NCI-H82 treated with DMSO at 0.1 percent for 48 hours (cell line): ENCODE measurements around the gene DCST2.
"Not testable (repeated sequence)": the region's sequence is repeated elsewhere in the genome, so short reads cannot be mapped to it uniquely, and the experiment has no call there.

Source experiments
- DNase-seq: peaks from one replicate; lab custom pipeline; 2025; ENCODE audit not compliant: unreplicated experiment; lab: John Stamatoyannopoulos, UW

Gene DCST2

DNA sequence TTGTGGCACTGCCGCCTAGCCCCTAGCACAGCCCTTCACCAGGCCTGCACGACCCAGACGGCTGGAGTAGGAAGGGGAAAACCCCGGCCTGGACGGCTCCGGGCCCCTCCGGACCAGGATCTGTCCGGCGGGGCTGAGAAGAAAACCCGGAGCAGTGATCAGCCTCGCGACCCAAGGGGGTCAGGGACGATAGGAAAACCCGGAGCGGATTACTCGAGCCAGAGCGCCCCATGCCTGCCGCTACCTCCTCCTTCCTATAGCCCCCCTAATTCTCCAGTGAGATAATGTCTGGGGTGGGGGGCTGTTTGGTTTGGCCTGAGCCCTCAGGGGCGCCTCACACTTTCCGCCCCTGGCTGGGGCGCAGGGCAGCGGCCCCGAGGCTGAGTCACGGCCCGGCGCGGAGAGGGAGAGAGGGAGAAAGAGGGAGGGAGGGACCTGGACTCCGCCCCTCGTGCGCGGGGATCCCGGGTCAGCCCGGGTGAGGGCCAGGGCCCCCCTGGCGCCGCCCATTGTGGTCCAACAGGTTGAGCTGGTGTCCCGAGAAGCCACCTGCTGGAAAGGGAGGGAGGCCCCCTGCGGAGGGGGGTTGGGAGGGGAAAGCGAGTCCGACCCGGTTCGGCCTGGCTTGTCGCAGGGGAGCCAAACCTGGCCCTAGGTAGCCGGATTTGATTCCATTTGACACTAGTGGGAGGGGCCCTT, 32.7 kb downstream of the DCST2 start:
- DNase-seq, result peak; percentile 91

DNA sequence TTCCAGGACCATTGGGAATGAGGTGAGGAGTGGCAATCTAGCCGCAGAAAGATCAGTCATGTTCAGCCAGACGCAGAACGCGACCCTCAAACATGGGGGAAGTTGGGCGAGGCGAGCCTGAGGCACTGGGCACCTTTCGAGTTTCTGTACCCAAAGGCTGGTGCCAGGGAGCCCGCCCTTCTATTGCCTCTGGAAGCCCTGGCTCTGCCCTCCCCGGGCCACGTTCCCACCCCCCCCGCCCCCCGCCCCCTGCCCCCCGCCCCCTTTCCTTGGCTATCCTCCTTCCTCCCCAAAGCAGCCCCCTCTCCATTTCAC, 33.2 kb downstream of the DCST2 start:
- no peak for DNase-seq

DNA sequence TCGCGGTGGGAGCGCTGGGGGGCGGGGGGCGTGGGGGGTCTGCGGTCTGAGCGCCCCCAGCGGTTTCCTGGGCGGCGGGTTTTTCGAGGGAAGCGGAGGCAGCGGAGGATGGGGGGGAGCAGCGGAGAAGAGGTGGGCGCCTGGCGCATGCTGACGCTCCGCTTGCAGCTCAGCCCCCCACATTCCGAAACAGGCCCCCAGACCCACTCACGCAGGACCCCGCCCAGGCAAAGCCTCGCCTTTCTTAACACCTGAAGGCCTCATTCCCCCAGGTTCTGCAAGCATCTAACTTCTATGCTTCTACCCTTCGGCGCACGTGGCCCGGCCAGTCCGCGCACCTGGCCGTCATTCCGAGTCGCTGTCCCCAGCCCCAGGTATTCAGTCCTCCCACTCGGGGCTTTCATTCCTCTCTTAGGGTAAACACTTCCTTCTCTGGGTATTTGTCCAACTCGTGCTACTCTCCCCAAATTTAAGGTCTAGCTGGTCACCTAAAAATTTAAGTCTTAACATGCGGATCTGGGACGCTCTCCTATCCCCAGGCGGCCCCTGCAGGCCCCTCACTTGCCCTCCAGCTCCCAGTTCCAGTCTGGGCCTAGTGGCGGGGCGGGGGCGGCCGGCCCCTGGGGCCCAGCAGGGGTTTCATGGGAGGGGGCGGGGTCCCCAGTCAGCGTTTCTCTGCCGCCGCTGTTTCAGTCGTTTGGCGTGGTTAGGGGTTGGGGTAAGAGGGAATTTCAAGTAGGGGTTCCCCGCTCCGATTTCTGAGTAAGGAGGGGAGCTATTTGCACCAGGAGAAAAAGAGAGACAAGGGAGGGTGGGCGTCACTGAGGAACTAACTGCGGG, 33.8 kb downstream of the DCST2 start:
- DNase-seq, result peak; percentile 43

DNA sequence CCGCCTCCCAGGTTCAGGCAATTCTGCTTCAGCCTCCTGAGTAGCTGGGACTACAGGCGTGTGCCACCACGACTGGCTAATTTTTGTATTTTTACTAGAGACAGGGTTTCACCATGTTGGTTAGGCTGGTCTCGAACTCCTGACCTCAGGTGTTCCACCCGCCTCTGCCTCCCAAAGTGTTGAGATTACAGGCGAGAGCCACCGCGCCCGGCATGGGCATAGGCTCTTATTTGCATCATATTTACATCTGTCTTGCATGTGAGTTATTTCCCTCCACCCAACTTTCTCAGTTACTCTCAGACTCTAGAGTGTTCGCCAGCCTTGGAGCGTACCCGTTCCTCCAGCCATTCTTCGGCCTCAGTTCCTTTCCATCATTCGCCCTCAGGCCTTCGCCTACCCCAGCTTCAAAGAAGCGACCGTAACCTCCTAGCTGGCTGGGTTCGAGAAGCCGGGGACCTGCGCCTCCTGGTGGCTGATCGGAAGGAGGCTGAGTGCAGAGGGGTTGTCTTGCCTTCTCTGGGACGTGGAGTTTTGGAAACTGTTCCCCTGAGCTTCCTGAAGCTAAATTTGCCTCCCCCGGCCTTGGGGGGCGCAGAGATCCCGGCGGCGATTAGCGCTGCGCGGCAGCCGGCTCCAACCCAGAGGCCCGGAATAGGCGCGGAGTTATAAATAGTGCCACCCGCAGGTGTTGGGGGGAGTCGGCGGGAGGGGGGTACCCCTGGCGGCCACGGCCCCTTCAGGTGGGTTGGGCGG, 34.6 kb downstream of the DCST2 start:
- peak; percentile 71 for DNase-seq

DNA sequence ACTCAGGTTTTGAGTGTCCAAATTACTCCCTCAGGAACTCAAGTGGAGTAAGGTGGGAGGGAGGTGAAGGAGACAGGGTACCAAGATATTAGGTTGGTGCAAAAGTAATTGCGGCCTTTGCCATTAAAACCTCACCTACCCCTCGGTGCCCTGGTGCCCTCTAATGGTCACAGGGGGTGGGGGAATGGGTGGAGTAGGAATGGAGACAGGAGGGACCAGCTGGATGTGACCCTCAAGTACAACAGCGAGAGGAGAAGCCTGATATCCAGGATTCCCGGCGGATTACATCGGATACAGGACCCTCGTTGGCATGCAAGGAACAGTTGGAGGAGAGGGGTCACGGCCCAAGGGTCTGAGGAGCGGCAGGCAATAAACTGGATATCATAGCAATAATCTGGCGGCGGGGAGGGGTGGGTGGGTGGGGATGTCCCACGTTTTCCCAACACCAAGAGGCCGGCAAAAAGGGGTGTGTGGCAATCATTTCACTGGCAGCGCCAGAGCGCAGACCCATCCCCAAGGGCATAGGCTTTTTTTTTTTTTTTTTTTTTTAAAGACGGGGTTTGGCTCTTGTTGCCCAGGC, 35.3 kb downstream of the DCST2 start:
- no peak for DNase-seq

DNA sequence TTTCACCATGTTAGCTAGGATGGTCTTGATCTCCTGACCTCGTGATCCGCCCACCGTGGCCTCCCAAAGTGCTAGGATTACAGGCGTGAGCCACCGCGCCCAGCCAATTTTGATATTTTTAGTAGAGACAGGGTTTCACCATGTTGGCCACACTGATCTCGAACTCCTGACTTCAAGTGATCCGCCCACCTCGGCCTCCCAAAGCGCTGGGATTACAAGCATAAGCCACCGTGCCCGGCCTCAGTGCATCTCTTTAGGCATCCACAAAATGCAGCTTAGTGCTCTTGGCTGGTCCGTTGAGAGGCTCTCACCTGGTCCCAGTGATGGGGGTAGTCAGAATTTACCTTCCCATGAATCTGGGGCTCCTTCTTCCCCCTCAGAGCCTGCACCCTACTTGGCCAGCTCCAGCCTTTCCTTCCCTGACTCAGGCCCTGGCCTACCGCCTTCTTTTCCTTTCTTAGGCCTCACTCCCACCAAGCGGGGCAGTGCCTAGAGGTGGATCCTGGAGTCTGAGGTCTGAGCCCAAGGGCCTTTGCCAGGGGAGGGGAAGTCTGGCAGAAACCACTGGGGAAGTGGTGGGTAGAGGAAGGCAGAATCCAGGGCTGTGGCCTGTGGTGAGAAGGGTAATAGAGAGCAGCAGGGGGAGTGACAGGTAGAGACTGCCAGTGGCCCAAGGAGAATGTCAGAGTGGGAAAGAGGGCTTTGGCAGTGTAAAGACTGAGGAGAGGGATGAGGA, 36.4 kb downstream of the DCST2 start:
- no peak for DNase-seq

DNA sequence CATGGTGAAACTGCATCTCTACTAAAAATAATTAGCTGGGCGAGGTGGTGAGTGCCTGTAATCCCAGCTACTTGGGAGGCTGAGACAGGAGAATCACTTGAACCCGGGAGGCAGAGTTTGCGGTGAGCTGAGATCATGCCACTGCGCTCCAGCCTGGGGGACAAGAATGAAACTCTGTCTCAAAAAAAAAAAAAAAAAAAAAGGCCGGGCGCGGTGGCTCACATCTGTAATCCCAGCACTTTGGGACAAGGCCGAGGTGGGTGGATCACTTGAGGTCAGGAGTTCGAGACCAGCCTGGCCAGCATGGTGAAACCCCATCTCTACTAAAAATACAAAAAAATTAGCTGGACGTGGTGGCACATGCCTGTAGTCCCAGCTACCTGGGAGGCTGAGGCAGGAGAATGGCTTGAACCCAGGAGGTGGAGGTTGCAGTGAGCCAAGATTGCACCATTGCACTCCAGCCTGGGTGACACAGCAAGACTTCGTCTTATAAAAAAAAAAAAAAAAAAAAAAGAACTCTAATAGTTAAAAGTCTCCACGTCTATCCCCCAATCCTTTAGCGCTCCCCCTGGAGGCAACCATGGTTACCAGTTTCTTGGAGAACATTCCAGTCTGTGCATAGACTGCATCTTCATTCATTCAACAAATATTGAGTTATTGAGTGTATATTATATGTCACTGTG, 38.1 kb downstream of the DCST2 start:
- DNase-seq, result not testable (repeated sequence)

DNA sequence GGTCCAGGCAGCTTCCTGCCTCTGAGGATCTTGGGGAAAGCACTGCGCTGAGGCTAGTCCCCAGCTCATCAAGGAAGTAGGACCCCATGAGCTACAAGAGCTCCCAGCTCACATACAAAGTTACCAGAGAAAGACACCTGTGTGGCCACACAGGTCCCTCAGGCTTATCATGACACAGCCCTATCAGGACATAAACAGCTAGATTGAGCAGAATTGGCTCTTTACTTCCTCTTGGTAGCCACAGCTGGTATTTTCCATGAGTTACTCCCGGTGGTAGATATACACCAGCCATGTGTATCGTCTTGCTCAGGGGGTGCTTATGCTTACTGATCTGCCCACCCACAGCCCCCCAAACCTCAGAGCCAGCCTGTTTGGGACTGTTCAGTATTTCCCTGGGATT, 39.0 kb downstream of the DCST2 start:
- DNase-seq, result no peak

DNA sequence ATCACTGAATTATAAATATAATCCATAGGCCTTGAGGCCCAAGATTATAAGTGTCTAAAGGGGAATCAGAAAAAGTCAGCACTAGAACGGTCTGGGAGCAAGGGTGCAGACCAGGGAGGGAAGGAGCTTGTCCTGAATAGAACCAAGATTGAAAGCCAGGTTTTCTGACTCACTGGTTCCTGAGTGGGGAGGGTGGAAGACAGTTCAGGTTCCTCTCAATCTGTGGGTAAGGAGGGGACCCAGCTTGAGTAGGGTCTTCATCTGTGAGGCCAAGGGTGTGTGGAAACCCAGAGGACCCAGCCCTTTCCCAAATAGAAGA, 39.4 kb downstream of the DCST2 start:
- DNase-seq, result no peak

DNA sequence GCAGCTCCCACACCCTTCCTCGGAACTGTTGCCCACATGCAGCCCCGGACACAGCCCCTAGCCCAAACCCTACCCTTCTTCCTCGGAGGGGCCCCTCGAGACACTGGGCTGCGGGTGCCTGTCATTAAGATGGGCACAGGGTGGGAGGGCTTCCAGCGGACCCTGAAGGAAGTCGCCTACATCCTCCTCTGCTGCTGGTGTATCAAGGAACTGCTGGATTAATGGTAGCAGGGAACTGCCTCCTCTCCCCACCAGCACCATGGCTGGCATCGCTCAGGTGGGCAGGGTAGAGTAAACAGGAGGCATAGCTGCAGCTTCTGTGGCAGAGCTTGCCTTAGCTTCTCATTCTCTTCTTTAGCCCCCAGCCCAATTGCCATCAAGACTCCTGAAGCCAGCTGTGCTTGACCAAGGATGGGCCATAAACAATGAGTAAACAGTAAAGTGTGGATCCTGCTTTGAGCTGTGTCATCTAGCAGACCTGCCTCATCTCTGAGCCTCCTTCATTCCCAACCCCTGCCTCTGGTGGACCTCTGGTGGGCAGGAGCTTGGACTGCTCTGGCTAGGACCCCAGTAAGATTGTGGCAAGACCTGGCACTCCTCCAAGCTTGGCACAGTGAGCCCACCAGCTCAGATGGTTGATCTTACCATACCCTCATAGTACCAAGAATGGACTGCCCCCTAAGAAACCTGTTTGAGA, 39.9 kb downstream of the DCST2 start, which contains the start of gene LENEP:
TSS of gene LENEP (plus strand) at position 15 of the 697 bp plus-strand sequence. CDS start at position 37, 22 bp downstream.
- no peak for DNase-seq

DNA sequence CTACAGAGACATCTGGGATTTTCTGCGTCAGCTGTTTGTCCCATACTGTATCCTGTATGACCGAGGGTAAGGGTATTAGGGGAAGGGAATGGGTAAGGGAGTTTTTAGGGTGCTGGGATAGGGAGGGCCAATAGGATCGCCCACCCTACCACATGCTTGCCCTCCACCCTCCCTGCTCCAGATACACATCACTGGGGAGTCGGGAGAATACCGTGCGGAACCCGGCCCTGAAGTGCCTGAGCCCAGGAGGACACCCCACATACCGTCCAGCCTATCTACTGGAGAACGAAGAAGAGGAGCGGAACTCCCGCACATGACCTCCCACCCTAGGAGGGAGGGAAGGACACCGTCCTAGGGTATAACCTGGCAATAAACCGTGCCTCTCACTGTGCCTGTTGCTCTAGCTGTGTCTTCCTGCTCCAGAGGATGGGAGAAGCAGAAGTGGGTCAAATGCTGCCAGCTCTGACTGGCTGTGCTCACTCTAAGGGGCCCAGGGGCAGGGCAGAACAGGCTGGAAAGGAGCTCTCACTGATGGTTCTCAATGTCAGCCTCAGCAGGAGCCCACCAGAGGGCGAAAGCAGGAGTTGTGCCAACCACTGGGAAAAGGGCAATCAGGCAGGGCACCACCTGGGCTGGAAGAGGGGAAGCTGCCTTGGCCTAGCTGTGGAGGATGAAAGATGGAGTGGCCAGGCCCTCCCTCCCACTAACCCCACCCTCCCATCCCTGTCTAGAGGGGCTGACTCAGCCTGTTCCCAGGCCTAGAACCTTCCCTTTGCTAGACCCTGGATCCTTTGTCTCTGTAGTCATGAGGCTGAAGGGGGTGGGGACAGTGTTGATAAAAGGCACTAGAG, 40.6 kb downstream of the DCST2 start:
- DNase-seq, result no peak

DNA sequence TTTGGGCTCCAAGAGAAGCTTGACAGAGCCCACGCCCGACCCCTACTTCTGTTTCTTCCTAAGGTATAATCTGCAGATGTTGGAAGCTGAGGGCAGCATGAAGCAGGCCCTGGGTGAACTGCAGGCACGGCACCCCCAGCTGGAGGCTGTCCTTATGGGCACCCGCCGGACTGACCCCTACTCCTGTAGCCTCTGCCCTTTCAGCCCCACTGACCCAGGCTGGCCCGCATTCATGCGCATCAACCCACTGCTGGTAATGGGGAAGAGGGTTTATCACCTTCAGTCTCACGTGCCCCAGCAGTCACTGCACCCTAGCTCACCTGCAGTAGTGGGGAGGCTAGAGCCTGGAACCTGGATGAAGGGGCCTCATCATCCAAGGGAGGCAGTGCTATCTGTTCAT, 43.3 kb downstream of the DCST2 start:
- DNase-seq, result no peak

DNA sequence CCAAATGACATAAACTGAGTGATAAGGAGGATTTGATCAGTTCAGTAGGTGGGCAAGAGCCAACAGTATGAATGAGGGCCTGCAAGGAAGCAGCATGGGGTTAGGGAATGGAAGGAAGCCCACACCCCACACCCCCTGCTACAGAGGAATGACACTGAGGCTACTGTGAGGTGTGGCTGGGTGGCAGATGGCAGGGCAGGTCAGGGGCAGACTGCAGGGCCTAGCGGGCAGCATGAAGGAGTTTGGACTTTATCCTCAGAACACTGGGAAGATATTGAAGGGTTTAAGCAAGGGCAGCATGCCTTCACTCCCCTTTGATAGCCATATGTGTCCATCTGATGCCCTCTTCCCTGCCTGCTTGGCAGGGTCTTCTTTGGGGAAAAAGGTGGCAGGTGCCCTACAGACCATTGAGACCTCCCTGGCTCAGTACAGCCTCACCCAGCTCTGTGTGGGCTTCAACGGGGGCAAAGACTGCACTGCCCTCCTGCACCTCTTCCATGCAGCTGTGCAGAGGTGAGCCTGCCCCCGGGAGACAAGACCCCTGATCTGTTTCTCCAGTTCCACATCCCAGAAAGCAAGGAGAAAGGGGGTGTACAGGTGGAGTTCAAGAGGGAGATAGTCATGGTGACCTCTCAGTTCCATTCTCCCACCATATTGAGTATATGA, 44.3 kb downstream of the DCST2 start:
- DNase-seq, result no peak

DNA sequence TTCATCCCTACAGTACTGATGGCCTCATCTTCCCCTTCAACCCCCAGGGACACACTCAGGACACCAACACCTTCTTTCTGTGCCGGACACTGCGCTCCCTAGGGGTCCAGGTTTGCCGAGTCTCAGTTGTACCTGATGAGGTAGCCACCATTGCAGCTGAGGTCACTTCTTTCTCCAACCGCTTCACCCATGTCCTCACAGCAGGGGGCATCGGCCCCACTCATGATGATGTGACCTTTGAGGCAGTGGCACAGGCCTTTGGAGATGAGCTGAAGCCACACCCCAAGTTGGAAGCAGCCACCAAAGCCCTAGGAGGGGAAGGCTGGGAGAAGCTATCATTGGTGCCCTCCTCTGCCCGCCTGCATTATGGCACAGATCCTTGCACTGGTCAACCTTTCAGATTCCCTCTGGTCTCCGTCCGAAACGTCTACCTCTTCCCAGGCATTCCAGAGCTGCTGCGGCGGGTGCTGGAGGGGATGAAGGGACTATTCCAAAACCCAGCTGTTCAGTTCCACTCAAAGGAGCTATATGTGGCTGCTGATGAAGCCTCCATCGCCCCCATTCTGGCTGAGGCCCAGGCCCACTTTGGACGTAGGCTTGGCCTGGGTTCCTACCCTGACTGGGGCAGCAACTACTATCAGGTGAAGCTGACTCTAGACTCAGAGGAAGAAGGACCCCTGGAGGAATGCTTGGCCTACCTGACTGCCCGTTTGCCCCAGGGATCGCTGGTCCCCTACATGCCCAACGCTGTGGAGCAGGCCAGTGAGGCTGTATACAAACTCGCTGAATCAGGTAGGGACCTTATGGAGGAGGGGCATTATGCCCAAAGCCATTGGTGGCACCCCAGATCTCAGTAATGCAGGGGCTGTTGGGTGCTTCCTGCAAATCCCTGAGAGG, 45.3 kb downstream of the DCST2 start:
- no peak for DNase-seq

DNA sequence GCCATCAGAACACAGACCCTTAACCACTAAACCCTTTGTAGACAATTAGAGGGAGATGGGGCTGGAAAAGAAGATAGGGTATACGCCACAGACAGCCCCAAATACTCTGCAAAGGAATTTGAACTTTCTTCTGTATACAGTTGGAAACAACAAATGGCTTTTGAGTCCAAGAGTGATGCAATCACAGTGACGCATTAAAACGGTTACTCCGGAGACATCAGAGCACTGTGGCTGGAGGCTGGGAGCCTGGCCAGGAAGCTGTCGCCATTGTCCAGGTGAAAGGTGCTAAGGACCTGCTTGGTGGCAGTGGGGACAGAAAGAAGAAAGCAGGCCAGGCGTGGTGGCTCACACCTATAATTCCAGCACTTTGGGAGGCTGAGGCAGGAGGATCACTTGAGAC, 46.3 kb downstream of the DCST2 start:
- DNase-seq, result no peak

DNA sequence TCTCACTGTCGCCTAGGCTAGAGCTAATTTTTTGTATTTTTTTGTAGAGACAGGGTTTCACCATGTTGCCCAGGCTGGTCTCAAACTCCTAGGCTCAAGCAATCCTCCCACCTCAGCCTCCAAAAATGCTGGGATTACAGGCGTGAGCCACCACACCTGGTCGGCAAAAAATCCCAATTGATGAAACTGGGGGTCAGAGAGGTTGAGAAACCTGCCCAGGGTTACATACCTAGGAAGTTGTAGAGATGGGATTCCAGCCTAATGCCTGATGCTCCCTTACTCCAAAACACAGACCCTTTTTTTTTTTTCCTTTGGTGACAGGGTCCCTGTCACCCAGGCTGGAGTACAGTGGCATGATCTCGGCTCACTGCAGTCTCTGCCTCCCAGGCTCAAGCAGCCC, 46.8 kb downstream of the DCST2 start:
- not testable (repeated sequence) for DNase-seq

DNA sequence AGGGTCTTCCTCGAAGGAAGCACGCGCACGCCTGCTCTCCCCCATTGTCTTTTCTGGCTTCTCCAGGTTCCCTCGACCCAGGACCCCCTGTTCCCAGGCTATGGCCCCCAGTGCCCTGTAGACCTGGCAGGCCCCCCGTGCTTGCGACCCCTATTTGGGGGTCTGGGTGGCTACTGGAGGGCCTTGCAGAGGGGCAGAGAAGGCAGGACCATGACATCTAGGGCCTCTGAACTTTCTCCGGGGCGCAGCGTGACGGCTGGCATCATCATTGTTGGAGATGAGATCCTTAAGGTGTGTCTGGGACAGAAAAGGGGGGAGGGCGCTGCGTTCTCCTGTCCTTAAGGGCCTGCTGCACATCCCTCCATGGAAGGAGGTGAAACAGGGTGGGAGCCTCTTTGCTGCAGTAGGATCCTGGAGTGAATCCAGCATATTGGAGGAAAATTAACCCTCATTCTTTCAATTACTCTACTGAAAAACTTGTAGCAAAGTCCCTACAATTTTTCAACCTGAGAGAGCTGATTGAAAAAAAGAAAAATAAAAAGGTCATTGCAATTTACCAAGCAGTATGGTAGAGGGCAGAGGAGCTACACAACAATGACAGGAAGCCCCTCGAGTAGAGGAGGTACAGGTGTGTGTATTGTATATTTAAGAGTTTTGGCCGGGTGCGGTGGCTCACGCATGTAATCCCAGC, 49.7 kb downstream of the DCST2 start:
- DNase-seq, result no peak
